GM06990 (cell line): ENCODE results near the gene ENAH.

Experiments
- DNase-seq: peaks from one replicate; pipeline ENCODE4 v3.0.0-alpha.2; 2011; ENCODE audit not compliant: insufficient read length; ENCODE audit errors: extremely low read depth
- H3K27me3 ChIP-seq: replicated peaks from 2 replicates; pipeline ENCODE4 v1.6.0; 2011; ENCODE audit warnings: low read length; ENCODE audit not compliant: control insufficient read depth, insufficient read depth
- H3K36me3 ChIP-seq: 2 replicates; pipeline ENCODE4 v1.5.1; 2011; ENCODE audit warnings: low read length; ENCODE audit not compliant: control insufficient read depth, insufficient read depth
- H3K4me3 ChIP-seq: replicated peaks from 2 replicates; pipeline ENCODE4 v1.5.1; 2011; ENCODE audit warnings: low read depth, mild to moderate bottlenecking, control low read depth, low read length
- CTCF ChIP-seq: IDR thresholded peaks from 2 replicates; pipeline ENCODE4 v1.5.1; 2011; ENCODE audit warnings: low read length, control low read depth, mild to moderate bottlenecking, inconsistent platforms; ENCODE audit not compliant: insufficient read depth, poor library complexity, severe bottlenecking

ENAH gene

DNA sequence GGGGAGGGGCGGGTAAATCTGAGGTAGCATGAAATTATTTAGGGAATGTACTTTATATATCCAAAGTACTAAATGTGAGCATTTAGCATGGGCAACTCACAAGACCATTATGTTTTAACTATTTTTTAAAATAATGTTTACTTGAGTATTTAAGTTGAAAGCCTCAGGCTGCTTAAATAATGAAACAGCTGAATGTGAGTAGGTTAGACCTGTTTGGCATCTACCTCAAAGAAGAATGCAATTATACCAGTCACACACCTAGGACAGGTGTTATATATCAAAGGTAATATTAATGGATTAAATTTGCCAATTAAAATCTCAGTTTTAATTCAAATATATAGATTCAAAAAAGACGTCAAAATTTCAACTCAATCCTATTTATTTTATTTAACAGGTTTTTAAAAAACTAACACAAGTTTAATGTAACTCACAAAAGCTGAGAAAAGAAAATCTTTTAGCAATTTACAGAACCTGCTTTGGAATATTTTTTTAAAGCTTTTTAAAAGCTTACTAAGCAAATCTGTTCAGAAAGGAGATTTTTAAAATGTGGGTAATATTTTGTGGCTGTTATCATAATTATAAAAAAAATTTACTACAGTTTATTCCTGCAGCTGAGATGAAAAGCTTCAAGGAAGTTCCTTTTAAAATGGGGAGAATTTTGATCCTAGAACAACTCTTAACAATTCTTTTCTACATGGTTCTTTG, 120.5 kb downstream of the ENAH start:
- TF ChIP-seq CTCF = no peak
- DNase-seq = no peak

GRCh38 chr1:225529726-225530125, 123.2 kb downstream of the ENAH start:
- H3K4me3 ChIP-seq = no peak overlapping the region
- TF ChIP-seq CTCF = no peak
- H3K27me3 ChIP-seq = no peaks in the 10 kb centered on the region; the same call in 1 of the 2 replicates
- H3K36me3 ChIP-seq = no peaks in the 10 kb centered on the region
- no peak for DNase-seq

More for the DNA sequence above, 120.5 kb downstream of the ENAH start:
- Histone ChIP-seq H3K36me3 (no peaks in the 10 kb centered on the region), H3K27me3 (no peaks in the 10 kb centered on the region; the same call in 1 of the 2 replicates), H3K4me3 (no peak overlapping the region)

DNA sequence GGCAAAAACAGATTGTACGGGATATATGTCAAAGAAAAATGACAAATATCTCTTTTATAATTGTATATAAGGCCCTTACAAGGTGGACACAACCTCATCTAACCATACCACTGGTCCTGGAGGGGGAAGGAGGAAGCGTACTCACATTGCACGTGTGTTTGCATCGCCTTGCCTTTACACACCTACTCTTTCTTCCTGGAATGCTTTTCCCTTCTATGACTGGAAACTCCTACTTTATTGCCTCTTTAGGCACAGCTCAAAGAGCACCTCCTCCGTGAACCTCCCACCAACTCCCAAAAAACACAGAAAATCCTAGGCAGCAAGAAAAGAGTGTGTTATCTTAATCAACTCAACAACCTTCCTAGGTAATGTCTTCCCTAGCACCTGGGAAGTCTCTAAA, 125.3 kb downstream of the ENAH start:
- no peaks in the 10 kb centered on the region for H3K36me3 ChIP-seq
- H3K27me3 ChIP-seq = no peaks in the 10 kb centered on the region; the same call in 1 of the 2 replicates
- no peak for DNase-seq
- H3K4me3 ChIP-seq = no peak overlapping the region
- no peak for TF ChIP-seq CTCF

DNA sequence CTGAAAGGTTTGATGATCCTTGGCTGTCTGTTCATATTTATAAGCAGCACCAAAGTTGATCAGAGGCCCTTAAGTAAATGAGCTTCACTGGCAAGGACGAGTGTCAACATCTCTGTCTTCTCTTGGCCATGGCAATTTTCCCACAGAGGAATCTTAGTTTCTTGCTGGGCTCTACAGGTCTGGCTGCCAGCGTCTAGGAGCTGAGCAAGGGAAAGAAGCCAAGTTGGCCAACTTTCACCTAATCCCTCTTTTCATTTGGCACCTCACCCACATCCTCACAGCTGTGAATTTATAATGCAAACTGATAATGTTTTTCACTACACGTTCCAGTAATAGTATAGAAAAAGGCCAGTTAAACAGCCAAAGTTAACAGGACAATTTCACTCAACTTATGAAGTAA, 126.0 kb downstream of the ENAH start:
- DNase-seq = no peak
- no peaks in the 10 kb centered on the region; the same call in 1 of the 2 replicates for H3K27me3 ChIP-seq
- no peak for TF ChIP-seq CTCF
- H3K4me3 ChIP-seq = no peak overlapping the region
- no peaks in the 10 kb centered on the region for H3K36me3 ChIP-seq

DNA sequence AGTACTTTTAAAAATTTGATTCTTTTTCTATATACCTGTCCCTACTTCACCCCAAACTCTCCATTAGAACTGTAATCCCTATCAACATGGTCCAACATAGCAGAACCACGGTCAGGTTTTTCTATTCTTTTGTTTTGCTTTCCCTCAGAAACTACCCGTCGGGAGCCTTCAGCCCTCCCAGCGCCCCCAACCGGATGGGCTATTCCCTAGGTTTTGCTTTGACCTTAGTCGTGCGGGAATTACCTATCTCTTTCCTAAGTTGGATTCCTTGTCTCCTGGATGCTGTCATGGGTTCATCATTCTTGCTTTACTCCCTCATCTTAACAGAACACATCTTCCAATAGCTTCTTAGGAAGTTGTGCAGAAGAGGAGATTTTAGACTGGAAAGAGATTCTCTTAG, 127.5 kb downstream of the ENAH start:
- TF ChIP-seq CTCF = no peak

More for the DNA sequence above, 127.5 kb downstream of the ENAH start:
- H3K4me3 ChIP-seq = no peak overlapping the region
- no peaks in the 10 kb centered on the region for H3K36me3 ChIP-seq
- no peaks in the 10 kb centered on the region; the same call in 1 of the 2 replicates for H3K27me3 ChIP-seq
- DNase-seq = no peak
